DND-41 (cell line): ENCODE results near the gene ATXN7L1.

Experiments
- EZH2 ChIP-seq: IDR thresholded peaks from 3 replicates; pipeline ENCODE4 v1.6.1; 2012; ENCODE audit warnings: borderline replicate concordance, low read depth, mild to moderate bottlenecking, moderate library complexity, low read length, inconsistent platforms; ENCODE audit not compliant: severe bottlenecking
- TF ChIP-seq, protein P1 (sequence below): IDR thresholded peaks from 2 replicates; pipeline ENCODE4 v1.5.1; 2012; ENCODE audit warnings: borderline replicate concordance, low read length, moderate library complexity, mild to moderate bottlenecking; ENCODE audit not compliant: poor library complexity, severe bottlenecking; ENCODE audit errors: extremely low read depth

DNA sequence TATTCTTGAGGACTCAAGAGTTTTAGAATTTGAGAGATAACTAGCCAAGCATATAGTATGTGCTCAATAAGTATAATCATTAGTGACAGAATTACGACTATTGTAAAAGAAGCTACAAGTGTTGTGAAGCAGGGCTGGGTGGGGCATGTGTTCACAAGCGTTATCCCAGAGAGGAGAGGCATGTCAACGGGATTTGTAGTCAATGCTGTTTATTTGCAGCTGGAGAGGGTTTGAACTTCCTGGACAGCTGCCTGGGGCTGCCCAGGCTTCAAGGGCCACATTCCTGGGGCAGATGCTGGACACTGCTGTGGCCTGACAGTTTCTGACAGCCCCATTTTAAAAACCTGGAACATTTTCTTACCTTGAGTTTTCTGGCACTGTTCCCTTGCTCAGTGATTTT lies 49.7 kb upstream of the ATXN7L1 start:
- TF ChIP-seq, protein P1, sequence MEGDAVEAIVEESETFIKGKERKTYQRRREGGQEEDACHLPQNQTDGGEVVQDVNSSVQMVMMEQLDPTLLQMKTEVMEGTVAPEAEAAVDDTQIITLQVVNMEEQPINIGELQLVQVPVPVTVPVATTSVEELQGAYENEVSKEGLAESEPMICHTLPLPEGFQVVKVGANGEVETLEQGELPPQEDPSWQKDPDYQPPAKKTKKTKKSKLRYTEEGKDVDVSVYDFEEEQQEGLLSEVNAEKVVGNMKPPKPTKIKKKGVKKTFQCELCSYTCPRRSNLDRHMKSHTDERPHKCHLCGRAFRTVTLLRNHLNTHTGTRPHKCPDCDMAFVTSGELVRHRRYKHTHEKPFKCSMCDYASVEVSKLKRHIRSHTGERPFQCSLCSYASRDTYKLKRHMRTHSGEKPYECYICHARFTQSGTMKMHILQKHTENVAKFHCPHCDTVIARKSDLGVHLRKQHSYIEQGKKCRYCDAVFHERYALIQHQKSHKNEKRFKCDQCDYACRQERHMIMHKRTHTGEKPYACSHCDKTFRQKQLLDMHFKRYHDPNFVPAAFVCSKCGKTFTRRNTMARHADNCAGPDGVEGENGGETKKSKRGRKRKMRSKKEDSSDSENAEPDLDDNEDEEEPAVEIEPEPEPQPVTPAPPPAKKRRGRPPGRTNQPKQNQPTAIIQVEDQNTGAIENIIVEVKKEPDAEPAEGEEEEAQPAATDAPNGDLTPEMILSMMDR: no peak
- no peak for TF ChIP-seq EZH2
